Epithelial cell of esophagus (primary cell): ENCODE results near the gene ZSCAN30.

ENCODE experiments used
- DNase-seq: peaks from one replicate; pipeline ENCODE4 v3.0.0; 2010; ENCODE audit warnings: low read depth
- H3K4me3 ChIP-seq: 2 replicates; pipeline ENCODE4 v1.5.1; 2011; ENCODE audit warnings: mild to moderate bottlenecking, low read length, control low read depth
- CTCF ChIP-seq: IDR thresholded peaks from 2 replicates; pipeline ENCODE4 v1.5.1; 2011; ENCODE audit warnings: low read depth, mild to moderate bottlenecking, low read length, control low read depth, inconsistent platforms; ENCODE audit not compliant: insufficient read depth; ENCODE audit errors: missing control alignments

ZSCAN30 gene

GRCh38 chr18:35328868-35329267, 38.8 kb upstream of the ZSCAN30 start:
- no peak for TF ChIP-seq CTCF

DNA sequence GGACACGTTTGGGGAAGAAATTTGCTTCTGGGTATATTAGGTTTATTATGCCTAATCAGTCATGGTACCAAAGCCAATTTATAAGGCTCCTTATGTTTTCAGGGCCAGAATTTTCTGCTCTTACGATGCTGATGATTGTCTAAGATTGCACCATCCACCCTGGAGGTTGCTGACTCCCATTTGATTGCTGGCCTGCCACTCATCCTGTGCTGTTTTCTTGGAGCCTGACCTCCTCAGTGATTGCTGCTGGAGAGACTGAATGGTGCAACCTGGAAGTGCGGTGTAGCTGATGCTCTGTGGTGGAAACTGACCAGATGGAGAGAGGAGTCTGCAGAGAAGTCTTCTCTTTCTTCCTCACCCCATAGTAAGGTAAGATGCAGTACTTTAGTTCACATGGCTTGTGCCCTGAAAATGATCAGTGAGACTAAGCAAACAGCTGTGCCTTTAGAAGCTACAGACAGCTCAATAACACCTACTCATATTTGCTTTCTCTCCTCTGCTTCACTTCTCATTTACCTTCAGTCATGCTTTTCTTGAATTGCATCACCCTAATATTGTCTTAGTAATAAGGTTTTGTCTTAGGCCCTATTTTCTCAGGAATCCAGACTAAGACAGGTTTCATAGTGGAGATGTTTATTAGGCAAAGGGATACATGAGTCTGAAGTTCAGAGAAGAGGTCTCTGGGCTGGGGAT, 36.8 kb upstream of the ZSCAN30 start:
- no peak overlapping the region for H3K4me3 ChIP-seq
- TF ChIP-seq CTCF, result no peak
- peak; percentile 31 for DNase-seq

More at GRCh38 chr18:35328868-35329267, 38.8 kb upstream of the ZSCAN30 start:
- H3K4me3 ChIP-seq, result no peak overlapping the region
- DNase-seq, result no peak

DNA sequence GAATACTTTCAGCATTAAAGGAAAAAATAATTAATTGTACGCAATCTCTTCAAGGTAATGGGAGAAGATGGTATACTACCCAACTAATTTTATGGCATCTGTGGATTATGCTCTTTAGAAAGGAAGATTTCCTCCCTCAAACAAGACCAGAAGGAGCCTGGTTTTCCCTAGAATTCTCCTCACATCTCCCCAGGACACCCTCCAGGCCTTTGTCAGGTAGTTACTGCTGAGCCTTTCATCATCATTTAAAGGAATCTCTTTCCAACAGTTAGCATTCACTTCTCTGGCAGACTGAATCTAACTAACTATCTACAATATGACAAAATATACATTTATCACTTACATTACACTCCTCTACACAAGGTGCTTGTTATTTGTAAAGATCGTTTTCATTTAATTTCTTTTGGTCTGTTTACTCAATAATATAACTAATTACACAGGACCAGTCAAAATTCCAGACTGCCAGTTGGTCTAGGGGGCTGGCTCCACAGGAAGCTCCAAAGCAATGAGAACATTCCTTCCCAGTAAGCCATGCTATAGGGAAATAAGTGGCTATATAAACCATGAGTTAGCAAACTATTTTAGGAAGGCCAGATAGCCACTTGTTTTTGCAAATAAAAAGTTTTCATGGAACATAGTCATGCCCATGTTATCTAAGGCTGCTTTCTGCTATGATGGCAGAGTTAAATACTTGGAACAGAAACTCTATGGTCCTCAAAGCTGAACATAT, 35.1 kb upstream of the ZSCAN30 start:
- DNase-seq, result no peak
- H3K4me3 ChIP-seq, result no peak overlapping the region
- TF ChIP-seq CTCF, result no peak

GRCh38 chr18:35322486-35323458, 32.7 kb upstream of the ZSCAN30 start:
- peak; percentile 12 for TF ChIP-seq CTCF
- DNase-seq, result peak; percentile 75
- no peak overlapping the region for H3K4me3 ChIP-seq

GRCh38 chr18:35311496-35311895, 21.5 kb upstream of the ZSCAN30 start:
- H3K4me3 ChIP-seq, result no peak overlapping the region
- peak; percentile 43 for DNase-seq
- TF ChIP-seq CTCF, result no peak

DNA sequence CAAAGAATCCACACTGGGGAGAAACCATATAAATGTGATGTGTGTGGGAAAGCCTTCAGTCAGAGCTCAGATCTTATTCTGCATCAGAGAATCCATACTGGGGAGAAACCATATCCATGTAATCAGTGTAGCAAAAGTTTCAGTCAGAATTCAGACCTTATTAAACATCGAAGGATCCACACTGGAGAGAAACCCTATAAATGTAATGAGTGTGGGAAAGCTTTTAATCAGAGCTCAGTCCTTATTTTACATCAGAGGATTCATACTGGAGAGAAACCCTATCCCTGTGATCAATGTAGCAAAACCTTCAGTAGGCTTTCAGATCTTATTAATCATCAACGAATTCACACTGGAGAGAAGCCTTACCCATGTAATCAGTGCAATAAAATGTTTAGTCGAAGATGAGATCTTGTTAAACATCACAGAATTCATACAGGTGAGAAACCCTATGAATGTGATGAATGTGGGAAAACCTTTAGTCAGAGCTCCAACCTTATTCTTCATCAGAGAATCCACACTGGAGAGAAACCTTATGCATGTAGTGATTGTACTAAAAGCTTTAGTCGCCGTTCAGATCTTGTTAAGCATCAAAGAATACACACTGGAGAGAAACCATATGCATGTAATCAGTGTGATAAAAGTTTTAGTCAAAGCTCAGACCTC, 16.7 kb upstream of the ZSCAN30 start:
- DNase-seq, result no peak
- no peak overlapping the region for H3K4me3 ChIP-seq
- no peak for TF ChIP-seq CTCF
